Neural progenitor cell (in vitro differentiated cells): ENCODE measurements around the gene KLK6.

Experiments used
- CTCF ChIP-seq: fragments of 200-600 bp; sonication (generic); IDR thresholded peaks from 2 replicates; pipeline ENCODE4 v1.5.1; 2017; ENCODE audit warnings: antibody characterized with exemption, mild to moderate bottlenecking
- EZH2 ChIP-seq: fragments of 200-600 bp; sonication (generic); IDR thresholded peaks from 2 replicates; pipeline ENCODE4 v1.6.1; 2017; ENCODE audit warnings: antibody characterized with exemption, mild to moderate bottlenecking, moderate library complexity
- EZH2phosphoT487 ChIP-seq: fragments of 200-600 bp; sonication (generic); IDR thresholded peaks from 2 replicates; pipeline ENCODE4 v1.6.1; 2017; ENCODE audit warnings: antibody characterized with exemption

DNA sequence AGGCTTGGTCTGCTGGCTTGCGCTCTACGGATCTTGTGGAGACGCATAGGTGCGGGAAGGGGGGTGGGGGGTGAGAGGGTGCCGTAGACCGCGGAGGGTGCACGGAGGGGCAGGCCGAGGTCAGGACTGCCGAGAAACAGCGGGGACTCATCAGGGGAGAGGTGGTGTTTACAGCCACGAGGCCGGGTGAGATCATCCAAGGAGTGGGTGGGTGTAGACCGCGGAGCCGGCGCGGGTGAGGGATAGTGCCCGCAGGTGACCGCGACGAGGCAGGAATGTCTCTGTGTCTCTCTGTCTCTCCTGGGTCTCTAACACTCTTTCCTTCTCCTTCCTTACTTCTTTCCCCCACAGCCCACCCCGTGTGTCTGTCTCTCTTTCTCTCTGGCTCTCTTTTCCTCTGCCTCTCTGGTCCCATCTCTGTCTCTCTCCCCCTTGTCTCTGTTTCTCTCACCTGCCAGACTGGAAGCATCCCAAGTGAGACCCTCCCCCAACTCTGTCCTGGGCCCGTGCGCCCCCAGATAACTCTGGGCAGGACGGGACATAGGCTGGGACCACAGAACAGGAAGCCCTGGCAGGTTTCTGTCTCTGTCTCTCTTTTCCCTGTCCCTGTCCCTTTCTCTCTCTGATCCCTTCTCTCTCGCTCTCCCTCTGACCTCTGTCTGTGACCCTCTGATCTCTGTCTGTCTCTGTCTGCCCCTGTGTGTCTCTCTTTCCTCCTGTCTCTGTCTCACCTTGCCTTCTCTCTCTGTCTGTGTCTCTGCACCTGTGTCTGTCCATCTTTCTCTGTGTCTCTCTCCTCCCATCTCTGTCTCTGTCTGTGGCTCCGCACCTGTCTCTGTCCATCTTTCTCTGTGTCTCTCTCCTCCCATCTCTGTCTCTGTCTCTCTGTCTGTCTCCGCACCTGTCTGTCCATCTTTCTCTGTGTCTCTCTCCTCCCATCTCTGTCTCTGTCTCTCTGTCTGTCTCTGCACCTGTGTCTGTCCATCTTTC is 56.4 kb downstream of the KLK6 start:
- no peak for TF ChIP-seq EZH2
- no peak for TF ChIP-seq CTCF
- no peak for TF ChIP-seq EZH2phosphoT487
